Immature natural killer cell (primary cell): Measurements from ENCODE around the gene SAE1. TPM values are rescaled to one million over a fixed set of nuclear protein-coding genes. Genes with fewer than 3 reads are reported as not detected.

Experiments used
- DNase-seq, 3 donors: peaks; one replicate each; pipeline ENCODE4 v3.0.0; 2022; ENCODE audit warnings: mixed read lengths in 1 of 3
- H3K27ac Mint-ChIP-seq, 6 donors: one replicate each; pipeline ENCODE4 v1.8.0; 2020; ENCODE audit warnings: mixed read lengths in 6 of 6, mild to moderate bottlenecking in 5 of 6, inconsistent platforms in 4 of 6, moderate library complexity in 3 of 6
- H3K27me3 Mint-ChIP-seq, 3 donors: one replicate each; pipeline ENCODE4 v1.8.0; 2020 to 2021; ENCODE audit warnings: low read depth in 3 of 3, mild to moderate bottlenecking in 3 of 3, mixed read lengths in 3 of 3, moderate library complexity in 3 of 3, inconsistent platforms in 1 of 3
- H3K36me3 Mint-ChIP-seq, 3 donors: one replicate each; pipeline ENCODE4 v1.8.0; 2020; ENCODE audit warnings: mixed read lengths in 3 of 3, inconsistent platforms in 2 of 3, mild to moderate bottlenecking in 2 of 3
- H3K4me1 Mint-ChIP-seq, 2 donors: one replicate each; pipeline ENCODE4 v1.8.0; 2020; ENCODE audit warnings: inconsistent platforms in 2 of 2, mild to moderate bottlenecking in 2 of 2, mixed read lengths in 2 of 2, moderate library complexity in 1 of 2
- H3K4me3 Mint-ChIP-seq, 5 donors: one replicate each; pipeline ENCODE4 v1.8.0; 2020; ENCODE audit warnings: mild to moderate bottlenecking in 5 of 5, mixed read lengths in 5 of 5, inconsistent platforms in 3 of 5, moderate library complexity in 3 of 5
- H3K9me3 Mint-ChIP-seq, 6 donors: one replicate each; pipeline ENCODE4 v1.8.0; 2020; ENCODE audit warnings: mild to moderate bottlenecking in 6 of 6, mixed read lengths in 6 of 6, inconsistent platforms in 4 of 6, moderate library complexity in 3 of 6
- polyA plus RNA-seq, 3 donors: library from polyadenylated mRNA; unstranded; fragments of 300-500 nt; fragmentation: Illumina TruSeq; gene quantifications; one replicate each; pipeline ENCODE4 v1.2.3, GENCODE V29; 2021

The SAE1 gene
- 100 to 1,000 TPM; 111 to 159 (median 119) TPM for polyA plus RNA-seq

DNA sequence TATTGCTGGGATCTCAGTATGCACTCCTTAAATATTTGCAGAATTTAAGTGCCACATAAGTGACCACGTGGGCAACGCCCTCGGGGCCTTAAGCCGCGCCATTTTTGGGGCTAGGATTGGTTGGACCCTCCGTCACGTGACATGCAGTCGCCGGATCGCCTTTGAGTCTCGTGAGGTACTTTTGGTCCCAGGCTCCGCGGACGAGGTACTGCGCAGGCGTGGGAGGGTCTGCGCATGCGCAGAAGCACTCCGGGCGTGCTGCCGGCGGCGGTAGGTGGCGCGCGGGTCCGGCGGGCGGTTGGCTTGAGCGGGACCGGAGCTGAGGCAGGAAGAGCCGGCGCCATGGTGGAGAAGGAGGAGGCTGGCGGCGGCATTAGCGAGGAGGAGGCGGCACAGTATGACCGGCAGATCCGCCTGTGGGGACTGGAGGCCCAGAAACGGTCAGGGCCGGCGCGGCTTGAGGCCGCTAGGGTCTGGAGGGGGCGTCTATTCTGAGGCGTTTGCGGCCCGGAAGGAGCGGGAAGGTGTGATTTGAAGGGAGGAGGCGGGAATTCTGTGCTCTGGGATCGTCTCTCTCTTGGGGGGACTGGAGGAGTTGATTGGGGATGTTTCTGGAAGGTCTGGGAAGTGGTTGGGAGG lies at the start of gene SAE1:
Gene SAE1, plus strand, starts transcription at position 247 of the 639 bp plus-strand sequence. Its CDS starts 96 bp downstream, at position 343.
- H3K9me3 Mint-ChIP-seq: peaks cover 0 to 1% (median 0%) of the 10 kb centered on the region in 6 donors
- H3K36me3 Mint-ChIP-seq: peaks cover 0 to 4% (median 0%) of the 10 kb centered on the region in 3 donors
- peak; percentile 93 to 94 (median 94) for DNase-seq
- H3K4me1 Mint-ChIP-seq: peaks cover 33 to 46% of the 10 kb centered on the region in 2 donors
- H3K27ac Mint-ChIP-seq: peak within 1 kb of the TSS; percentile 88 to 98 (median 94)
- peak within 1 kb of the TSS; percentile 97 to 99 (median 97) for H3K4me3 Mint-ChIP-seq
- peaks cover 12 to 14% (median 13%) of the 10 kb centered on the region in 3 donors for H3K27me3 Mint-ChIP-seq

DNA sequence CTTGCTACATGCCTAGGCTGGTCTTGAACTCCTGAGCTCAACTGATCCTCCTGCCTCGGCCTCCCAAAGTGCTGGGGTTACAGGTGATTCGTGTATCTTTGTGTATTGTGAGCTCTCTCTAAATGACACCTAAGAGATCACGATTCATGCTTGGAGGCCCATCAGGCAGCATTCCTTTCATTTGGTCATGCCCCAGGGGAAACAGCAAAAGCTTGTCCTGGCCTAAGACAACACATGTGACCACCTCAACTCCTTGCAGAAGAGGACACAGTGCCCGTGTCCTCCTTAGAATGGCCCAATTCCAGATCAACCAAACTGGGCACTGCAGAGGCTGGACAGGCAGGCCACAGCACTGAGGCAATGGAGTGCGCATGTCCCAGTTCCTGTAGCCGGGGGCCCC lies 49.5 kb upstream of the SAE1 start:
- H3K9me3 Mint-ChIP-seq: no peaks in the 10 kb centered on the region
- no peak for DNase-seq
- H3K27me3 Mint-ChIP-seq: peaks cover 0 to 1% (median 0%) of the 10 kb centered on the region in 3 donors
- H3K36me3 Mint-ChIP-seq: peaks cover 10 to 18% (median 13%) of the 10 kb centered on the region in 3 donors
- H3K4me3 Mint-ChIP-seq: no peak overlapping the region
- no peaks in the 10 kb centered on the region for H3K4me1 Mint-ChIP-seq
- H3K27ac Mint-ChIP-seq: peak overlapping the region in 1 of 6 donors; percentile 6

DNA sequence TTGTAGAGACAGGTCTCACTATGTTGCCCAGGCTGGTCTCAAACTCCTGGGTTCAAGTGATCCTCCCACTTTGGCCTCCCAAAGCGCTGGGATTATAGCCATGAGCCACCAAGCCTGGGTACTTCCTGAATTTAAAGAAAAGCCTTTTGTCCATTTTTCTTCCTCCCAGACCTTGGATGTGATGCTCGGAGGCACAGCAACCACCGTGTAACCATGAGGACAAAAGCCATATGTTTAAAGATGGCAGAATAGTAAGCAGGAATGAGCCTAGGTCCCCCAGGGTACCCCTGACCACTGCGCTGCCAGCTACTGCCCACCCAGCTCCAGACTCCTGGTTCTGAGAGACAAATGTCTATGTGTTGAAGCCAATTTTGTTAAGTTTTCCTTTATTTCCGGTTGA lies 48.1 kb upstream of the SAE1 start:
- peaks cover 13 to 23% (median 14%) of the 10 kb centered on the region in 3 donors for H3K36me3 Mint-ChIP-seq
- no peaks in the 10 kb centered on the region for H3K4me1 Mint-ChIP-seq
- no peaks in the 10 kb centered on the region for H3K9me3 Mint-ChIP-seq
- H3K27me3 Mint-ChIP-seq: peaks cover 0 to 1% (median 0%) of the 10 kb centered on the region in 3 donors
- H3K27ac Mint-ChIP-seq: peak overlapping the region in 1 of 6 donors; percentile 50
- H3K4me3 Mint-ChIP-seq: no peak overlapping the region
- no peak for DNase-seq

DNA sequence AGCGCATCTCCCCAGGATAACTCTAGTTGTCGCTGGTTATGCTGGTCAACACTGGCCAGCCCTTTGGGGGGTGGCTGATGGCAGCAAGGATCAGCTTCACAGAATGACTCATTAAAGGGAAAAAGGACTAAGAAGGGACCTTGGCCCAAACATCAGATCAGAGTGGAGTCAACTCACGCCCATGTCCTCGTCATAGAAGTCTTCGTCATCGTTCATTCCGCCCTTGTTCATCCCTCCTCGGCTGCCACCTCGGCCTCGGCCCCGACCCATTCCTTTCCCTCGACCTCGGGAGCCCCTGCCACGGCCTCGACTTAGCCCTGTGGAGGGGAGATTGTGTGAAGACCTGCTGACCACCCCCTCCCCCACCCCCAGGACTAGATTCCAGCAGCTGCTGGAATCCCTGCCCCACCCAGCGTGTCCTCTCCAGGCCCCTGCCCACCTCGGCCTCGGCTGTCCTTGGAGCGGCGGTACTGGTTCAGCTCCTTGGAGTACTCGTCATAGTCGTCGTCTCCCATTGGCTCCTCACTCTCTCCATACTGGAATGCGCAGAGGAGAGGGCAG lies 45.7 kb upstream of the SAE1 start:
- no peak overlapping the region for H3K4me3 Mint-ChIP-seq
- no peak for DNase-seq
- peak overlapping the region in 1 of 6 donors; percentile 12 for H3K27ac Mint-ChIP-seq
- H3K36me3 Mint-ChIP-seq: peaks cover 13 to 25% (median 14%) of the 10 kb centered on the region in 3 donors
- H3K4me1 Mint-ChIP-seq: no peaks in the 10 kb centered on the region
- peaks cover 0 to 1% (median 0%) of the 10 kb centered on the region in 3 donors for H3K27me3 Mint-ChIP-seq
- no peaks in the 10 kb centered on the region for H3K9me3 Mint-ChIP-seq

DNA sequence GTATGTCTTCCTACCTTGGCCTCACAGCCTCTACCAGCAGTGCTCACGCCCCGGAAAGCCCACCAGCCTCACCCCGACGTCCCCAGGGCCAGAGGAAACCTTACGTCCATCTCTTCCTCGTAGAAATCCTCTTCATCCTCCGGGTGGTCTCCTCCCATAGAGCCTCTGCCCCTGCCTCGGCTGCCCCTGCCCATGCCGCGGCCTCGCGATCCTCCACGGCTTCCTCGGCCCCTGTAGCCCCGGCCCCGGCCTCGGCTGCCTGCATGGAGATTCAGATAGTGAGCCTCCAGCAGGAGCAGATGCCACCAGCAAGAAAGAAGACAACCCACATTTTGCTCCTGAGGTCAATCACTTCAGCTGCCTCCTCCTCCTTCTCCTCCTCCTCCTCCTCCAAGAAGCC lies 44.4 kb upstream of the SAE1 start:
- Mint-ChIP-seq H3K36me3 (peaks cover 13 to 35% (median 20%) of the 10 kb centered on the region in 3 donors), H3K27me3 (no peaks in the 10 kb centered on the region), H3K4me3 (no peak overlapping the region), H3K4me1 (no peaks in the 10 kb centered on the region), H3K27ac (peak overlapping the region in 2 of 6 donors; percentile 69 to 70), H3K9me3 (no peaks in the 10 kb centered on the region)
- no peak for DNase-seq

DNA sequence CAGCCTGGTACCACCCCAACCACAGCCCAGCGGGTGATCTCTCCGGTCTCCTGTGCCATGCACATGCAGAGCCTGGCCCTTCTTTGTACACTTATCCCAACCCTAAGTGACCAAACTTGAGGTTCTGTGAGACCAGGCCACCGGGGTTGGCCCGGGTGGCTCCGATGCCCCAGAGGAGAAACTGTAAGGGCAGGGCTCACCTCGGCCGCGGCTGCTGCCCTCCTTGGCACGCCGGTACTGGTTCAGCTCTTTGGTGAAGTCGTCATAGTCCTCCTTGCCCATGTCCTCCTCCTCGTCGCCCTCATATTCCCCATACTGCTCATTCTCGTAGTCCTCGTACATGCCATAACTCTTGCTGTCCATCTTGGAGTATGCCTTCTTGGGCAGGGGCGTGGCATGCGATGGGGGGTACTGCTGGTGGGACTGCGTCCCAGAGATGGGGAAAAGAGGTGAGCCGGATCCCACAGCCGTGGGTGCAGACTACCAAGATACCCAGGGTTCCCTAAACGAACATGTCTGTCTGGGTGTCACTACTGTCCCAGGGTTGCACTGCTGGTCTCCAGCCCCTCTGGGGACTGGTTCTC lies 40.8 kb upstream of the SAE1 start:
- Mint-ChIP-seq H3K4me3 (no peak overlapping the region), H3K36me3 (peaks cover under 1 to 31% (median 14%) of the 10 kb centered on the region in 3 donors), H3K9me3 (no peaks in the 10 kb centered on the region), H3K27ac (peak overlapping the region in 1 of 6 donors; percentile 73), H3K4me1 (peaks cover 8 to 18% of the 10 kb centered on the region in 2 donors), H3K27me3 (no peaks in the 10 kb centered on the region)
- DNase-seq: no peak

DNA sequence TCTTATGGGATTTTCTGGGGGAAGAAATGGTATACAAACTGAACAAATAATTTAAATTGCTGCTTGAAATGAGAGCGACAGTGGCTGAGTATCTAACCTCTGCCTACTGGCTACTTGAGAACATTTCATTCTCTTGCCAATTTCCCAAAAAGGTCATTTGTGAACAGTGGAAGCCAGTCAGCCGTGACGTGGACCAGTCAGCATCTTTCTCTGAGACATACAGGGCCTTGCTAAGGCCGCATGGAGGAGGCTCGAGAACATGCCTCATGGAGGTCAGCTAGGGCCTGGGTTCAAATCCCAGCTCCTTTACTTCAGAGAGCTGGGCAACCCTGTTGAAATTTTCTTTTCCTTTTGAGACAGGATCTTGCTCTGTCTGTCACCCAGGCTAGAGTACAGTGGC lies 37.4 kb upstream of the SAE1 start:
- Mint-ChIP-seq H3K27ac (peak overlapping the region in 5 of 6 donors; percentile 69 to 94 (median 86)), H3K36me3 (peaks cover 0 to 25% (median 10%) of the 10 kb centered on the region in 3 donors), H3K4me3 (no peak overlapping the region), H3K27me3 (no peaks in the 10 kb centered on the region), H3K4me1 (peaks cover 30 to 47% of the 10 kb centered on the region in 2 donors), H3K9me3 (no peaks in the 10 kb centered on the region)
- DNase-seq: no peak

DNA sequence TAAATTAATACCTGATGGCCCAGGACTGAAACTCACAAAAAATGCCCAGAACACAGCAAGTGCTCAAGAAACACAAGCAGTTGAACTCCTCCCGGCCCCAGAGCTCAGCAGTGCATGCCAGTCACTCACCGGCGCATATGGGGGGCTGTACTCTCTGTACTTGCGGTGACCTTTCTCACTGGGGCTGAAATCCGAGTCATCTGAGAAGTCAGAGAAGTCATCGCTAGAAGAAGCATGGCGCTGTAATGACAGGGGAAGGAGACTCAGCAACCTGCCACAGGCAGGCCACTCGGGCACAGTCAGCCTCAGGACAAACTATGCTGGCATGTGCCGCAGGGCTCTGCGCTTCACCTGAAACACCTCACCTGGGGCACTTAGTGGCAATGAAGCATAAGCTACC lies 36.8 kb upstream of the SAE1 start:
- Mint-ChIP-seq H3K4me1 (peaks cover 31 to 52% of the 10 kb centered on the region in 2 donors), H3K36me3 (peaks cover 0 to 25% (median 10%) of the 10 kb centered on the region in 3 donors), H3K27me3 (no peaks in the 10 kb centered on the region), H3K9me3 (no peaks in the 10 kb centered on the region), H3K27ac (peak overlapping the region in 5 of 6 donors; percentile 69 to 94 (median 86)), H3K4me3 (no peak overlapping the region)
- DNase-seq: peak in 1 of 3 donors; percentile 15

DNA sequence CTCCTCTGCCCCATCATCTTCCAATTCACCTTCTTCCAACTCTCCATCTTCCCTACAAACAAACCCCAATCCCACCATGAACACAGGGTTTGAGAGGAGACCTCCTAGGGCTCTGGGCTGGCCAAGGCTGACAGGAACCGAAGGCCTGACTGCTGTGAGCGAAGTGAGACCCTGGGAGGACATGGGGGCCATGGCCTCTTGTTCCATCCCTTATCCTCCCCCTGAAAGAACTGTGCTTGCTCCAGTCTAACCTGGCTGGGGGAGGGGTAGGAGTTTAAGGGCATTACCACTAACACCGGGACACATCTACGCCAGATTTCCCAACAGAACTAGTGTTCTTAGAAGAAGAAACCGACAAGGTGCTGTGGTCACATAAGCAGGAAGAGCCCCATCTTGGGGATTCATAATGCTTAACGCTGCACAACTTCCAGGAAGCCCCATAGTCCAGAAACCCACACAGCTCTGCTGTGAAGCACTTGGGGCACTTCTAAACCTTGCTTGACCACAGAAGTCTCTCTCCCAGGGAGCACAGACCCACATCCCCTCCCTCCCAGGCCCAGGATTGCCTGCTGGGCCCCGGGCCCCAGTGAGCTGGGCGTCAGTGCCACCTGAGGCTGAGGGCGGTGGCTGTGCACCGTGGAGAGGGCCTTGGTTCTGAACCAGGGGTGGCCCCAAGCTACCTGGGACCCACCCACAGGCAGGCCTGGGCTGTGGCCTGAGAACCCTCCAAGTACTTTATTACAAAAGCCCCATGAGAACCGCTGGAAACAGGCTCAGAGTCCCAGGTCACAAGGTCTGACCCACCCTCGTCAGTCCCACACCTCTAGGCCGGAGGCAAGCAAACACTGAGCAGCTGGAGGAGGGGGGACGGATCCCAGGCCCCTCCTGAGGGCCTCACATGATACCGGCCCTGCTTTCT lies 35.8 kb upstream of the SAE1 start:
- peaks cover 32 to 59% of the 10 kb centered on the region in 2 donors for H3K4me1 Mint-ChIP-seq
- peak in 2 of 3 donors; percentile 16 to 28 for DNase-seq
- H3K27ac Mint-ChIP-seq: peak overlapping the region; percentile 84 to 96 (median 93)
- H3K27me3 Mint-ChIP-seq: no peaks in the 10 kb centered on the region
- H3K9me3 Mint-ChIP-seq: no peaks in the 10 kb centered on the region
- H3K36me3 Mint-ChIP-seq: peaks cover 0 to 25% (median 10%) of the 10 kb centered on the region in 3 donors
- peak overlapping the region; percentile 10 to 74 (median 53) for H3K4me3 Mint-ChIP-seq

DNA sequence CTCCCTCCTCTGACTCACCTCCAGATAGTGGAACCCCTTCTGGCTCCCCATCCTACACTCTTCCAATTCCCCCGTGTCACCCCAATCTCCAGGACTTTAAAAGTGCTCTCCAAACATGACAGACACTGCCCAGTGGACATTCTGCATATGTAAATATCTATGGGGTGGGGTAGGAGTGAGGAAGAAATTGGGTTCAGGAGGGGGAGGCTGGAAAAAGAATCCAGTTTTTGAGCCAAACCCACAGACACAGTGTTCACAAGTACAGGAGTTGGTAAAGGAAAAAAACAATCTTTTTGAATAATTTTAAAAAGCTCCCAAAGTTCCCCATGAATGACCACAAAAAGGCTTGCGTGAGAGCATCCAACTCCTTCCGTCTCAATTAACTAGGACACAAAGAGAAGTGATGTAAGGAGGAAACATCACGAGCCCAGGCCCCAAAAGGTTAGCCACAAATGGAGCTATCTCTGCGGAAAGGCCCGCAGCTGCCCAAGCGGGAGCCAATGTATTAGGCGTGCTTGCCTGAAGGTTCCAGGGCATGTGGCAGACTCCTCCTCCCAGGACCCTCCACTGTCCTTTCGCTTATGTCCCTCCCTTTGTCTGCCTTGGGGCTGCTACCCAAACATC lies 35.0 kb upstream of the SAE1 start:
- Mint-ChIP-seq H3K27me3 (no peaks in the 10 kb centered on the region), H3K27ac (peak overlapping the region; percentile 84 to 96 (median 93)), H3K4me1 (peaks cover 34 to 66% of the 10 kb centered on the region in 2 donors), H3K9me3 (no peaks in the 10 kb centered on the region), H3K36me3 (peaks cover 0 to 18% (median 8%) of the 10 kb centered on the region in 3 donors), H3K4me3 (peak overlapping the region in 4 of 5 donors; percentile 27 to 74 (median 58))
- no peak for DNase-seq

DNA sequence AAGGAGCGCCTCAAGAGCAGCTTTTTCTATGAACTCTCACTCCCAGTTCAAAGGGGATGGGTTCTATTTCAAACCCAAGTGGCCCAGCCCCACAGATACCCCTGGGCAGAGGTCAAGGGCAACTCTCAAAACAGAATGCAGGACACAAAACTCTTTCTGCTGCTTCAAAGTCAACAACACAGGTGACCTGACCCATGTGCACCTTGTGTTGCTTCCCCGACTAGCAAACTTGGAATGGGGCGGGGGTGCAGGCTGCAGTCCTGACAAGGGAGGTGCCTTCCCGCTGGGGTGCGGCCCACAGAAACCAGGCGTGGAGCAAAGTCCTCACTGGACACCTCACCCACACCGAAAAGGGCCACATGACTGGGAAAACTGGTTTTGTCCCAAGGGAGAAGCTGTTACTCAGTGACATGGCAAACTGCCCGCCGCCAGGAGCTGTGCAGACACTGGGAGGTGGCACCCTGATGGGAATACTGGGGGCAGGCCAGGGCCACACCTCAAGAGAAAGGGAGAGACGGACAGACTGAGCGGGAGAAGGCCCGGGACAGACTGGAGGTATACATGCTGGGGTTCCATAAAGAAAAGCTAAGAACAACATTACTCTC lies 34.4 kb upstream of the SAE1 start:
- H3K36me3 Mint-ChIP-seq: peaks cover 0 to 13% (median 4%) of the 10 kb centered on the region in 3 donors

DNA sequence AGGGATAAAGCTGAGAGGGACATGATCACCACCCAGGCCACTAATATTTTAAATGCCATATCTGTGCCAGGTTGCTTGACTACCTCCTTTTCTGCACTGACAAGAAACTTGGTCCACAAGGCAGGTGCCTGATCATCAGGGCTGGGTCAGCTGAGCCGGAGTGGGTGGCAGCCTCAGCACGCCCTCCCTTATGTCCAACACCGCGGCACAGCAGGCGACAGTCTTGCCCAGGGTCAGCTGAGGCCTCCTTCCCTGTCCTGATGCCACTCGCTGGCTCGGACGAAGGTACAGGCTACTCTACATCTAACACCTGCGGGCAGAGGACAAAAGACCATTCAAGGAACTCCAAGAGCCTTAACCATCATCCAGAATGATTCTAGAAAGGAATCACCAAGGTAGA lies 33.9 kb upstream of the SAE1 start:
- Mint-ChIP-seq H3K27me3 (no peaks in the 10 kb centered on the region), H3K4me3 (no peak overlapping the region), H3K4me1 (peaks cover 34 to 67% of the 10 kb centered on the region in 2 donors), H3K9me3 (no peaks in the 10 kb centered on the region), H3K36me3 (peaks cover 0 to 13% (median 4%) of the 10 kb centered on the region in 3 donors), H3K27ac (peak overlapping the region; percentile 16 to 94 (median 72))
- no peak for DNase-seq

More for the DNA sequence above, 34.4 kb upstream of the SAE1 start:
- no peaks in the 10 kb centered on the region for H3K9me3 Mint-ChIP-seq
- no peaks in the 10 kb centered on the region for H3K27me3 Mint-ChIP-seq
- peaks cover 34 to 67% of the 10 kb centered on the region in 2 donors for H3K4me1 Mint-ChIP-seq
- no peak for DNase-seq
- H3K4me3 Mint-ChIP-seq: no peak overlapping the region
- H3K27ac Mint-ChIP-seq: peak overlapping the region; percentile 35 to 96 (median 78)
